ENCODE data around the gene GRID2.

GRID2 gene

GRCh38 chr4:92970996-92971395 lies 667.2 kb downstream of the GRID2 start:
- DNase-seq: no peak

GRCh38 chr4:92988301-92988700 lies 684.5 kb downstream of the GRID2 start:
- no peak for DNase-seq

GRCh38 chr4:92992758-92993157 lies 689.0 kb downstream of the GRID2 start:
- DNase-seq: no peak

GRCh38 chr4:92994727-92995126 lies 691.0 kb downstream of the GRID2 start:
- no peak for DNase-seq

- DNase-seq: no peak
Observed at GRCh38 chr4:92996533-92996932, 692.8 kb downstream of the GRID2 start.

DNA sequence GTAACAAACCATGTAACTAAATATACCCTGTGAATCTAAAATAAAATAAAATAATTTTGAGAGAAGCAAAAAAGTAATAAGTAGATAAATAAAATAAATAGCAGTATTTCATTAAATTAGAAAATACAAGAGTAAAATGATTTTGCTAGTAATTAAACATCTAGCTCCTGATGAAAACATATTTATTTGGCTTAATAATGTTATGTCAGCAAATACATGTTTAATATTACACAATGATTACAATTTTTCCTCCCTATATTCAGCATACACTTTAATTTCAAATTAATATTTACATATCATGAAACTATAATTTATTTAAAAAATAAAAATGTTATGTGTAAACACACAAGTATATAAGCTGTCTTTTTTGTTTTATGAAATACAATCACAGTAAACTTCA lies 697.1 kb downstream of the GRID2 start:
- no peak for DNase-seq

DNA sequence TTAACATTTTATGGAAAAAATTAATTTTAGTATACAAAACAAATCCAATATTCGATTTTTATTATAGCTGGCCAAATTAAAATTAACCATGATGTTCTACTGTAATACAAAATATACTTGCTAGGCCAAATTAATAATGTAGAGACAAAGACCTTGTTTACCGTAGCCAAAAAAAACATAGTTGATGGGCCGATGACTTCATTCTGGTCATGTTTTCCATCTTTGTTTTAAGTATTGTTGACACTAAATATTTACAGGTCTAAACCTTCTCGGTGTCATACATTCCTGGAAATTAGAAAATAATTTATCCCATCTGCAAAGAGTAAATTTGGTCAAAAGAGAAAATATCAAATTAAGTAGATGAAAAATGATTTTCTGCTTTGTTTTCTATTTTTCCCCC lies 698.5 kb downstream of the GRID2 start:
- no peak for DNase-seq

DNA sequence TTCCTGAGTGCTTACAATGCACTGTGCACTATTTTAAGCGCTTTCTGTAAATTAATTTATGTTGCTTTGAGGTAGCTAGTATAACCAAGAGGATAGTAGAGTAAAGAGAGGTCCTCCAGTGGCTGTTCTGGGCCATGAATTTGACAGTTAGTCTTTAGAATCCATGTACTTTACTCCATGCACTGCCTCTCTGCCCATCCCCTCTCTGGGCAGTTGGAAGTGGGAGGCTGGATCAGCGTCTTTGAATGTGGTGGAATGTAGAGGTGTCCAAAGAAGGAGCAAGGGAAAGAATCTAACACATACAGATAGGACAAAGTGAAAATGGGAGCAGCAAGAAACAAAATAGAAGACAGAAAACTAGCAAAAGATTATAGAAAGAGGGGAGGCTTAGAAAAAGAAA lies 712.6 kb downstream of the GRID2 start:
- no peak for DNase-seq

GRCh38 chr4:93018243-93018642 lies 714.5 kb downstream of the GRID2 start:
- no peak for DNase-seq

DNA sequence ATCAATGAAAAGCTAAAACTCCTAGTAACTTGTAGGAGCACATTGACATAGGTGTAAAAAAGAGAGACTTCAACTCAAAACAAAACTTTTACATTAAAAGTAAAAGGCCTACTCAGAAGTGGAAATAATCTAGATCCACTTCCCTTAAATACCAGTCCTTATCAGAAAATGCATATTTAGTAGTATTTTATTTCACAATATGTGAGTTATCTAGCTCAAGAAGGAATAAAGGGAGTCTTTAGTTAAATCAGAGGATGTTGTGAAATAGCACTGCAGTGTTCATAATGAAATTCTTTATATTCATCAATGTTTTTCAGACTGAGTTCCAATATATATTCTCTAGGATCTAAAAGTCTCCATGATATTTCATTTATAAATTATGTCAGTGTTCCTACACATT lies 715.0 kb downstream of the GRID2 start:
- DNase-seq: no peak

- DNase-seq: no peak
Observed at GRCh38 chr4:93029769-93030168, 726.0 kb downstream of the GRID2 start.

GRCh38 chr4:93030670-93031069 lies 726.9 kb downstream of the GRID2 start:
- DNase-seq: no peak

DNA sequence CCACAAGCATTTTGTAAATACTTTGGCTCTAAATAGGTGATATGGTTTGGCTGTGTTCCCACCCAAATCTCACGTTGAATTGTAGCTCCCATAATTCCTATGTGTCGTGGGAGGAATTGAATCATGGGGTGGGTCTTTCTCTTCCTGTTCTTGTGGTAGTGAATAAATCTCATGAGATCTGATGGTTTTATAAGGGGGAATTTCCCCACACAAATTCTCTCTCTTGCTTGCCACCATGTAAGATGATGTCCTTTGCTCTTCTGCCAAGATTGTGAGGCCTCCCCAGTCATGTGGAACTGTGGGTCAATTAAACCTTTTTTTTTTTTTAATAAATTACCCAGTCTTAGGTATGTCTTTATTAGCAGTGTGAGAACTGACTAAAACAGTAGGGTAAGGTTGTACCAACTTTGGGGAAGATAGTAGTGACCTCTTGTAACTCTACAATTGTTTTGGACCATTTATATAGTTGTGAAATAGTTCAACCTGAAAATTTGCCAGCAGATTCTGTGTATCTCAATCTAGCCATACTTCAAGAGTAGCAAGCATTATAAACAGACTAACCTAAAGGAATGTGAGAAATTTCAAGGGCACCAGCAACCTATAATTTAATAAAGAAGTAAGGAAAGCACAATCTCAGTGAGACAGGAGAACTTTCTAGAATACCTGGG lies 727.8 kb downstream of the GRID2 start:
- DNase-seq: no peak

DNA sequence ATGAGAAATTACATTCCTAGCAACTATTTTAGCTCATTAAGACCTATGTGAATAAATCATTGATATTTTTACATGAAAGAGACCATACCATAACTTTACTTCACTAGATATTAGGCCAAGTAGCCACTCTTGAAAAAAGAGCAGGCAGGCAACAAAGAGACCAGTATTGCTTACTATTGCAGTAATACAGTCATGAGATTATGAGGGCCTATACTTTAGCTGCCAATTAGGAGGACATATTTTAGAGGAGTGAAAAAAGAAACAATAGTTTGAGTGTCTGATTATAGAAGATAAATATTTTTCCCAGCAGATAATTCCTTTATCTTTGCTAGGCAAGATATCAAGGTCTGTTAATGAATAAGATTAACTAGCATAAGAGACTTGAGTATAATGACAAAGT lies 739.0 kb downstream of the GRID2 start:
- no peak for DNase-seq

GRCh38 chr4:93053140-93053539 lies 749.4 kb downstream of the GRID2 start:
- no peak for DNase-seq

DNA sequence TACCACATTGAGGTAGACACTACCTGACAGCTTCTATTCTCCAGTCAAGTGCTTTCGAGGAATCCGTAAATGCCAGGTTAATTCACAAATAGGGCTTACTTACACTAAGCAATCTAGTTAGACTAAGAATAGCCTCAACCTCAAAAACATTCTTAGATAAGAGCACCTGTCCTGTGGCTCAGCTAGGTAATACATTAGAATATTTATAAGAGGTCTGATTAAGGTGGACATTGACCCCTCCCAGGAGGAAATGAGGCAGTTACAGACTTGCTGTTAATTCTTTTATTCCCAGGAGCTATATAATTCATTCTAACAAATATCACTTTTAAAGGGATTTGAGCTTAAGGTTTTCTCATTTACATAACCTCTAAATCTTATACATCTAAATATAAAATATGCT lies 758.1 kb downstream of the GRID2 start:
- no peak for DNase-seq

- no peak for DNase-seq
Observed at GRCh38 chr4:93063325-93063724, 759.6 kb downstream of the GRID2 start.

GRCh38 chr4:93065790-93066189 lies 762.0 kb downstream of the GRID2 start:
- no peak for DNase-seq

GRCh38 chr4:93066749-93067148 lies 763.0 kb downstream of the GRID2 start:
- DNase-seq: no peak

- DNase-seq: no peak
Observed at GRCh38 chr4:93072292-93072691, 768.5 kb downstream of the GRID2 start.

DNA sequence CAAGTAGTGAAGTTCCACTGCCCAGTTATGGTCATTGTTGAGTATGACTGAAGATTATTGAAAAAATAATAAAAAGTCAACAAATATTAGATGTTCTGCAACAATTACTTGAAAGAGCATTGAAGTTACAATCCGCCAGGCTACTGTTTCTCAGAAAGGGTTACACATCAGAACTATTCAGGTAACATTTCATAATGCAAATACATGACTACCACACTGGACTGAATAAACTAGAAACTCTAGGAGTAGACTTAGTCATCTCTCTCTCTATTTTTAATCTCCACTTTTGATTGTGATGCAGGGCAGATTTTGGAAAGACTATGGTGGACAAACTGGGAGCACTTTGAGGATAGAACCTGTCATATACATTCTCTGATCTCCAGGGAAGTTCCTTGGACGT lies 776.5 kb downstream of the GRID2 start:
- no peak for DNase-seq

DNA sequence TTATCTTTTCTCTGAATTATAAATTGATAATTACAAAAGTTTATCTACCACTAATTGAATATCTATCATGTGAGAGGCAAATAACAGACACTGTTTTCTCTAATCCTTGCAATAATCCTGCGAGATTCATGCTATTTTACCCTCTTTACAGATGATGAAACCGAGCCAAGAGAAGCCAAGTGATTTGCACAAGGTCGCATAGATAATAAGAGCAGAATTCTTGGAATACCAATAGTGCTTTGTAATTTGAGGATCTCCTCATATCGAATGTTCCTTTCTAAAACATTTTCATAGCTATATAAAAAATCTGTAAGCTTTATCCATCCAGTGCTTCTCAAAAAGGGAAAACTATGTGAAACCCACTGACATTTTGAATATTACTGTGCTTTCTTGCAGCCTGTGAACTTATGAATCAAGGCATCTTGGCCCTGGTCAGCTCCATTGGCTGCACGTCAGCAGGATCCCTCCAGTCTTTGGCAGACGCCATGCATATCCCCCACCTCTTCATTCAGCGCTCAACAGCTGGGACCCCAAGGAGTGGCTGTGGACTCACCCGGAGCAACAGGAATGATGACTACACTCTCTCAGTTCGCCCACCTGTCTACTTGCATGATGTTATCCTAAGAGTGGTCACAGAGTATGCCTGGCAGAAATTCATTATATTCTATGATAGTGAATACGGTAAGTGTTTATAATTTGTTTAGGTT lies 781.0 kb downstream of the GRID2 start:
- DNase-seq: no peak

DNA sequence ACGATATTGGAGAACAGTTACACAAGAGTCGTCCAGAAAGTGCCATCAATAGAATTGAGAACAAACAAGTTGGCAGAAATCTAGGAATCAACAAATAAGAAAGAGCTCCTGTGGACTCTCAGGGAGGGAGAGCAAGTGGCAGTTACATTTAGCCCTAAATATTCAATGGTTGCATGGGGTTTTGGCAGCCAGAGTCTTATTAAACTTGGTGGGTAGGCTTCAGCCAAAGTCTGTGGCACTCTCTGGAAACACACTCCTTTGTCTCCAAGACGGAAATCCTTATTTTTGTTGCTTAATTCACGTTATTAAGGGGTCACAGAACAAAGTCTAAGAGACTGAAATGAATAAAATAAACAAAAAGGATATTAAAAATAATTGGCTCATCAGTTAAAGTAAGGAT lies 782.6 kb downstream of the GRID2 start:
- no peak for DNase-seq

DNA sequence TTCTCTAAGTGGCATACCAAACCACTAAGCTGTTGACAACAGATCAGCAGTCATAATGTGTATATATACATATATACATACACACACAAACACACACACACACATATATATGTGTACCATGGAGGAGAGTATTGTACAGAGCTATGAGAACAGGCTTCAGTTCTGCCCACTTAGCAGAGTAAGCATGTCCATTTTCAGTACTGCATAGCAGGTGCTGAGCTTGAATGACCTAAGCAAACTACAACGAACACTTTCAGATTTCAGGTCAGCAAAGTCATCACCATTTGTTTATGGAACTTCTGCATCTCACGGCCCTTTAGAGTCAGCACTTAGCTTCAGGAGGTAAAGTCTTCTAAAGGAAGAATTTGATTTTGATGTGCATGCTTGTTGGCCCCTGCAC lies 789.0 kb downstream of the GRID2 start:
- DNase-seq: no peak

DNA sequence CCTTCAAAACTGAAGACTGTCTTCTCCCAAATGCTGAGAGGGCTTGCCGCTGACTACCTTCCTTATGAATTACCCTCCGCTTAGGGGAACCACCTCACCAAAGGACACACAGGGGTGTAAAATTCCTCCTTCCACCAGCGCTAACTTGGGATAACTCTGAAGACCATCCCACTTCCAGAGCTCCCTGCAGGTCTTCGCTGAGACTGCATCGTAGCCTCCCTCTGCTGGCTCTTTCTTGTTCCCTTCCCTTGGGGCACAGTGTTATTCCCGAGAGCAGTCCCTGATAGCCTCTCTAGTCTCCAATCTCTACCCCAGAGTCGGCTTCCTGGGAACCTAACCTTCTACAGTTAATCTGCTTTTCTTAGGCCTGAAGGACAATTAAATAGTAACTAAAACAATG lies 799.3 kb downstream of the GRID2 start:
- DNase-seq: no peak
